ENCODE results near the gene ASPN. TPM values are rescaled to one million over a fixed set of nuclear protein-coding genes. Genes with fewer than 3 reads are reported as not detected.

Gene ASPN
- total RNA-seq, 1 donor from 2014 or later, result not detected

DNA sequence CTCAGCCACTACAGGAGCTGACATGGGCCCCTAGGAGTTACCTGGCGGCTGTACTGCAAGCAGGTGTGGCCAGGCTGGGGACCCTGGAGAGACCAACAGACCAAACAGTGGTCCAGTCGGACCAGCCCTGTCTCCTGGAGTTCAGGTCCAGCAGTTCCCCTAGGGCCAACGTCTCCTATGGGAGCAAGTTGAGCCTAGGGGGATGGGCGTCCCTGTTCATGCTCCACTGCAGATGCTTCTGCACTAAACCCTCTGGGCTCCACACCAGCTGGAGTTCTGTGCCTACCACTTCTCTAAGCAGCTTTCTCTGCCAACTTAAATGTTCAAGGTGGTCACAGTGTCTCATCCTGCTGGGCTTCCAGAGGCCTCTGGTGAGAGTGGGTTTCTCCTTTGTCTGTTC lies 37.5 kb downstream of the ASPN start:
- intact Hi-C loops (cut with micrococcal nuclease), result no loop called here
- H3K27ac Mint-ChIP-seq, result no peak overlapping the region
- ChIA-PET POLR2A (no interaction called here), CTCF (no interaction called here)
- H3K36me3 Mint-ChIP-seq (ENCODE audit: low read depth), result no peaks in the 10 kb centered on the region
- no peaks in the 10 kb centered on the region for H3K9me3 Mint-ChIP-seq
- ATAC-seq (ENCODE audit: low read depth), result no peak
- TF ChIP-seq, protein P1, sequence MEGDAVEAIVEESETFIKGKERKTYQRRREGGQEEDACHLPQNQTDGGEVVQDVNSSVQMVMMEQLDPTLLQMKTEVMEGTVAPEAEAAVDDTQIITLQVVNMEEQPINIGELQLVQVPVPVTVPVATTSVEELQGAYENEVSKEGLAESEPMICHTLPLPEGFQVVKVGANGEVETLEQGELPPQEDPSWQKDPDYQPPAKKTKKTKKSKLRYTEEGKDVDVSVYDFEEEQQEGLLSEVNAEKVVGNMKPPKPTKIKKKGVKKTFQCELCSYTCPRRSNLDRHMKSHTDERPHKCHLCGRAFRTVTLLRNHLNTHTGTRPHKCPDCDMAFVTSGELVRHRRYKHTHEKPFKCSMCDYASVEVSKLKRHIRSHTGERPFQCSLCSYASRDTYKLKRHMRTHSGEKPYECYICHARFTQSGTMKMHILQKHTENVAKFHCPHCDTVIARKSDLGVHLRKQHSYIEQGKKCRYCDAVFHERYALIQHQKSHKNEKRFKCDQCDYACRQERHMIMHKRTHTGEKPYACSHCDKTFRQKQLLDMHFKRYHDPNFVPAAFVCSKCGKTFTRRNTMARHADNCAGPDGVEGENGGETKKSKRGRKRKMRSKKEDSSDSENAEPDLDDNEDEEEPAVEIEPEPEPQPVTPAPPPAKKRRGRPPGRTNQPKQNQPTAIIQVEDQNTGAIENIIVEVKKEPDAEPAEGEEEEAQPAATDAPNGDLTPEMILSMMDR (IDR thresholded peaks at IDR 0.05), result no peak
- no peaks in the 10 kb centered on the region for H3K27me3 Mint-ChIP-seq
- DNase-seq, result no peak
- H3K4me3 Mint-ChIP-seq, result no peak overlapping the region
- no peaks in the 10 kb centered on the region for H3K4me1 Mint-ChIP-seq

- ChIA-PET POLR2A (no interaction called here), CTCF (no interaction called here)
- Mint-ChIP-seq H3K9me3 (no peaks in the 10 kb centered on the region), H3K36me3 (ENCODE audit: low read depth) (no peaks in the 10 kb centered on the region), H3K4me1 (no peaks in the 10 kb centered on the region), H3K4me3 (no peak overlapping the region), H3K27ac (no peak overlapping the region), H3K27me3 (no peaks in the 10 kb centered on the region)
- no peak for DNase-seq
- ATAC-seq (ENCODE audit: low read depth), result no peak
- intact Hi-C loops (cut with micrococcal nuclease), result no loop called here
- TF ChIP-seq, protein P1 (IDR thresholded peaks at IDR 0.05), result no peak
These were observed 41.6 kb downstream of the ASPN start for GRCh38 chr9:92440751-92441046.

GRCh38 chr9:92439921-92440750 lies 42.2 kb downstream of the ASPN start:
- H3K9me3 Mint-ChIP-seq, result no peaks in the 10 kb centered on the region
- POLR2A ChIA-PET, result no interaction called here
- no peaks in the 10 kb centered on the region for H3K27me3 Mint-ChIP-seq
- no peak overlapping the region for H3K27ac Mint-ChIP-seq
- intact Hi-C loops (cut with micrococcal nuclease), result loop anchor here (1.0 kb wide), 1 partner anchor 300 kb away; no protein-coding TSS in a partner anchor
- H3K36me3 Mint-ChIP-seq (ENCODE audit: low read depth), result no peaks in the 10 kb centered on the region
- TF ChIP-seq, protein P1 (IDR thresholded peaks at IDR 0.05), result no peak
- H3K4me1 Mint-ChIP-seq, result no peaks in the 10 kb centered on the region
- no peak overlapping the region for H3K4me3 Mint-ChIP-seq
- ATAC-seq (ENCODE audit: low read depth) (no peak), DNase-seq (no peak)
- CTCF ChIA-PET, result interaction anchor here (1.0 to 1.1 kb wide), 2 partner anchors 300 to 302 kb away, joined by 4 to 9 read pairs; no protein-coding TSS in a partner anchor

DNA sequence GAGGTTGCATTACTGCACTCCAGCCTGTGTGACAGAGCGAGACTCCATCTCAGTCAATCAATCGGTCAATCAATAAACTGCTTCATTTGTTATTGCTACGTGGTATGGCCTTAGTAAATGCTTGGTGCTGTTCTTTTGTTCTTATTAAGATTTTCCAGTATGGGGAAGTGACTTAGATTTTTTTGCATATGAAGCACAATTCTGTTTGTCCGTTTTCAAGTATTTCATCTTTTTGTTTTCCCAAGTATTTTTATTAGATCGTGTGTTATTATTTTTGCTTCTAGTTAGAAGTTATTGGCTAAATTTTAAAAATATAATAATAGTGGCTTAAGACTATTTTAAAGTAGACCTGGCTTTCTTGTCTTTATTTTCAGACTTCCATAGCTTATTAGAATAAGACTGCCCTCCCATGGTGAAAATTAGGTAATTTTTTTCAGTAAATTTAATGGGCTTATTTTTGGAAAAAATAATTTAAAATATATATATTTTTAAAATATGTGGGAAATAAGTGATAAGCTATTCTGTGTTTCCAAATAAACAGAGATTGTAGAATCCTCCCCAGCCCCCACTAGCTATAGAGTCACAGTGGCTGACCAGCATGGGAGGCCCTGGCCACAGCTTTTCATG lies 43.3 kb downstream of the ASPN start:
- no peak overlapping the region for H3K27ac Mint-ChIP-seq
- intact Hi-C loops (cut with micrococcal nuclease), result loop anchor here (1.0 kb wide), 1 partner anchor 299 kb away; no protein-coding TSS in a partner anchor
- H3K9me3 Mint-ChIP-seq, result no peaks in the 10 kb centered on the region
- H3K4me1 Mint-ChIP-seq, result no peaks in the 10 kb centered on the region
- POLR2A ChIA-PET, result no interaction called here
- no peak for ATAC-seq (ENCODE audit: low read depth)
- CTCF ChIA-PET, result interaction anchor here (0.7 to 1.1 kb wide), 3 partner anchors 160 to 301 kb away, joined by 3 to 9 read pairs (median 4); no protein-coding TSS in a partner anchor
- TF ChIP-seq, protein P1 (IDR thresholded peaks at IDR 0.05), result no peak
- H3K27me3 Mint-ChIP-seq, result no peaks in the 10 kb centered on the region
- DNase-seq, result no peak
- H3K36me3 Mint-ChIP-seq (ENCODE audit: low read depth), result no peaks in the 10 kb centered on the region
- no peak overlapping the region for H3K4me3 Mint-ChIP-seq

DNA sequence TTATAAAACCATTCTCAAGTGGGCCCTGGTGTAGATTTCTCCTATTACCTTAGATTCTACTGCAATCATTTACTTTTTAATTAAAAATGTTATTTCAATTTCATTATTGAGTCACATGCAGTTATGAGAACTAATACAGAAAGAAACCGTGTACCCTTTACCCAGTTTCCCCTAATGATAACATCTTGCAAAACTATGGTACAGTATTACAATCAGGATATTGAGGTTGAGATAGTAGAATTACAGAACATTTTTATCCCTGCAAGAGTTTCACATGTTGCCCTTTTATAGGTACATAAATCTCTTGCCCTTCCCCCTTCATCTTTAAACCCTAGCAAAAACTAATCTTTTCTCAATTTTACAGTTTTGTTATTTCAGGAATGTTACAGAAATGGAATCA lies 47.0 kb downstream of the ASPN start:
- Mint-ChIP-seq H3K4me1 (no peaks in the 10 kb centered on the region), H3K27ac (no peak overlapping the region), H3K4me3 (no peak overlapping the region), H3K27me3 (no peaks in the 10 kb centered on the region), H3K9me3 (no peaks in the 10 kb centered on the region), H3K36me3 (ENCODE audit: low read depth) (no peaks in the 10 kb centered on the region)
- DNase-seq (no peak), ATAC-seq (ENCODE audit: low read depth) (no peak)
- POLR2A ChIA-PET, result no interaction called here
- CTCF ChIA-PET, result no interaction called here
- TF ChIP-seq, protein P1 (IDR thresholded peaks at IDR 0.05), result no peak
- intact Hi-C loops (cut with micrococcal nuclease), result no loop called here

Measured in activated B cell treated with CpG ODN at 0.5 μM for 24 hours (primary cell).